HT-29 (cell line): ENCODE data around the gene TICAM2. TPM values are rescaled to one million over a fixed set of nuclear protein-coding genes. Genes with fewer than 3 reads are reported as not detected.

ENCODE experiments used
- DNase-seq: peaks from one replicate; pipeline ENCODE4 v3.0.0-alpha.2; 2015; ENCODE audit warnings: low spot score
- total RNA-seq: library from RNA; depleted of rRNA; stranded (reverse); fragments of >200 nt; shearing (Covaris generic); gene quantifications from 2 replicates; pipeline ENCODE4 v1.2.3, GENCODE V29; 2014; rRNA removed

TICAM2 gene, protein sequence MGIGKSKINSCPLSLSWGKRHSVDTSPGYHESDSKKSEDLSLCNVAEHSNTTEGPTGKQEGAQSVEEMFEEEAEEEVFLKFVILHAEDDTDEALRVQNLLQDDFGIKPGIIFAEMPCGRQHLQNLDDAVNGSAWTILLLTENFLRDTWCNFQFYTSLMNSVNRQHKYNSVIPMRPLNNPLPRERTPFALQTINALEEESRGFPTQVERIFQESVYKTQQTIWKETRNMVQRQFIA
- total RNA-seq, result 0.47 TPM in 1 of 2 replicates, not detected in the other

- DNase-seq, result peak; percentile 26
These were observed at the start of gene TICAM2 for GRCh38 chr5:115601701-115602590. TICAM2 (minus strand) TSS chr5:115602479; CDS start chr5:115581256, 21,223 bp downstream.

GRCh38 chr5:115649541-115649940 lies 47.3 kb upstream of the TICAM2 start:
- no peak for DNase-seq

GRCh38 chr5:115648056-115648455 lies 45.8 kb upstream of the TICAM2 start:
- no peak for DNase-seq

GRCh38 chr5:115645386-115645785 lies 43.1 kb upstream of the TICAM2 start:
- peak; percentile 19 for DNase-seq

DNA sequence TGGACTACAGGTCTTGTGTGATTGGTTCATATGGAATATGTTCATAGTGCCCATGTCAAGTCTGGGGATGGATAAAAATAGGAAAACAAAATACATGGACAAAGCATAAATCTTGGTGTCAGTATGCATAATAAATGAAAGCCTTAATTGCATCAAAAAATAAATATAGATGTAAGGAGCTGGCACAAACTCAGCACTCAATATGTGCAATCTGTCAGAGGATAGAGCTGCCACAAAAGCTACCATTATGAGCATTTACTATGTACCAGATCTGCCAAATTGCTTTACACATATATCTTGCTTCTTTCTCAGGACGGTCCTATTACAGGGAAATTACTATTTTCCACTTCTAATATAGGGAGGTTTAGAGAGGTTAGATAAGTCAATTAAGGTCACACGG lies 41.8 kb upstream of the TICAM2 start:
- DNase-seq, result no peak

- no peak for DNase-seq
These were observed 39.7 kb upstream of the TICAM2 start for GRCh38 chr5:115641948-115642347.

GRCh38 chr5:115640274-115640673 lies 38.0 kb upstream of the TICAM2 start:
- no peak for DNase-seq

DNA sequence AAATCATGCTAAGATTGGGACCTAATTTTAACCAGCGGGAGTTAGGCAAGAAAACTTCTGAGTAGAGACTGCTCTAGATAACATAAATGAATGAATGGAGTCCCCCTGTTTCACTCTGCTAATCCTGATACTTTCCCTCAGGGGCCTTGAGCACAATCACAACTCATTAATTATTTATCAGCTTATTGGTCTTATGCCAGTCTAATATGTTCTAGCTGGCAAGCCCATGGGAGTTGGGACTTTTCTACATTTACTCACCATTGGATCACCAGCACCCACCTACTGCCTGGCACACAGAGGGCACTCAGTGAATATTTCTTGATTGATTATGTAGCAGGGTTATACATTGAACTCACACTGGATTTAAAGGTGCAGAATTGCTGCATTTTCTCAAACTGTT lies 37.1 kb upstream of the TICAM2 start:
- DNase-seq, result no peak

DNA sequence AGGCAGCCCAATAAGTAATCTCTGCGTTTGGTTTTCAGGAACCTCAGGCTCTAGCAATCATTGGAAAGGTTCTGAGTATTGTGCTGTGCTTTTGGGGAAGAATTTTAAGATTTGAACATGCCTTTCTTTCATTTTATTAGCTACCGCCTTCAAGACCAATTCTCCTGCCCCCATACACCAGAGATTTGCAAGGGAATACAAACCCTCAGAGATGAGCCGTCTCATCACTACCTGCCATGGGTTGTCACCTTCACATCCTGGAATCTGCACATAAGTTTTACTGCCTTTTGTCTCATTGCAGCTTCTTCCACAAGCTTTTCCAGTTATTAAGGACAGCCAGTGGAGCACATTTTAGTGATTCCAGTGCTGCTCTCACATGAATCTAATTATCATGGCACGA lies 35.2 kb upstream of the TICAM2 start:
- no peak for DNase-seq

- DNase-seq, result no peak
These were observed 33.7 kb upstream of the TICAM2 start for GRCh38 chr5:115636008-115636407.

DNA sequence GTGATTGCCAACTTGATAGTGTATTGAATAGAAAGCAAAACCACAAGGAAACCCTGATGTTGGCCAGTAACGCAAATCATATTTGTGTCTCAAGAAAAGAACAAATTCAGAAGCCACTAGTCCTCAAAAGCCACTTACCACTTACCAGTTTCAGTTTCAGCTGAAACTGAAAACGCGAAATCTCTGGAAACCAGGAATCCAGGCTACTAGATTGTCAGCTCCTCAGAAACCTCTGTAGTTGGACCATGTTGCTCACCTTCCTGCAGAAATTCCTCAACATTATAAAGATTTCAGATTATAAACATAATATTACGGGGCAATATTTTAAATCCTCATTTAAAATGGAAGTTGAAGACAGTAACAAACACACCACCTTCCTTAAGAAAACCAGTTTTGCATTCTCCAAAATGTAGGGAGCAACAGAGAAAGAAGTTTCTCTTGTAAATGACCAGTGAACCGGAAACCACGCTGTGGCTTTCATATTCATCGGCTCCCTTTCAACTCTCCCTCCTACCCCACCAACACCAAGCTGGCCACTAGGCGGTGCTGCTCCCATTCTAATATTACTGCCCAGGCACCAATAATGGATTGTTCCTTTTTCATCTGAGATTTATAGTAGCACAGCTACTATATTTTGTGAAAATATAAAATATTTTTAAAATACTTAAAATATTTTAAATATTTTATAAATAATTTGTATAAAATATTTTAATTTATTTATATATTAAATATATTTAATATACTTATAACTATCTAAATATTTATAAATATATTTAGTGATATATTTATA lies 32.3 kb upstream of the TICAM2 start:
- peak; percentile 91 for DNase-seq

DNA sequence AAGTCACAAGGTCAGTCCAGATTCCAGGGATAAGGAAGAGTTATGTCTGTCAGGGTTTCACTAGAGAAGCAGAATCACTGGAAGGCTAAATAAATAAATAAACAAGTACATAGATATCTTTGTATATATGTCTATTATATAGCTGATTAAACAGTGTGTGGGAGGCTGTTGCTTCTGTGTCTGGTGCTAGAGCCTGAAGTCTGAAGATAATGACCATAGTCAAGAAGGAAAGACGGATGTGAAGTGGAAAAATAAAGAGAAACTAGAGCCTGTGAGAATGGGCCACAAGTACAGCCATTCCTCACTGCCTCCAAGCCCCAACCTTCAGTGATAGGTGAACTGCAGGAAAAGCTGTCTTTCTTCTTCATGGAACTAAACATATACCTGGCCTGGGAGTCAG lies 27.6 kb upstream of the TICAM2 start:
- no peak for DNase-seq

- no peak for DNase-seq
These were observed 25.1 kb upstream of the TICAM2 start for GRCh38 chr5:115627295-115627865.

GRCh38 chr5:115626445-115626823 lies 24.2 kb upstream of the TICAM2 start:
- no peak for DNase-seq

- DNase-seq, result peak; percentile 97
These were observed 23.5 kb upstream of the TICAM2 start, which contains the start of gene TMED7 for GRCh38 chr5:115625579-115626444. TMED7 (minus strand) TSS chr5:115626036; CDS start chr5:115625792, 244 bp downstream.

GRCh38 chr5:115624994-115625393 lies 22.7 kb upstream of the TICAM2 start:
- peak; percentile 38 for DNase-seq

- DNase-seq, result no peak
These were observed 21.4 kb upstream of the TICAM2 start for GRCh38 chr5:115623658-115624057.

DNA sequence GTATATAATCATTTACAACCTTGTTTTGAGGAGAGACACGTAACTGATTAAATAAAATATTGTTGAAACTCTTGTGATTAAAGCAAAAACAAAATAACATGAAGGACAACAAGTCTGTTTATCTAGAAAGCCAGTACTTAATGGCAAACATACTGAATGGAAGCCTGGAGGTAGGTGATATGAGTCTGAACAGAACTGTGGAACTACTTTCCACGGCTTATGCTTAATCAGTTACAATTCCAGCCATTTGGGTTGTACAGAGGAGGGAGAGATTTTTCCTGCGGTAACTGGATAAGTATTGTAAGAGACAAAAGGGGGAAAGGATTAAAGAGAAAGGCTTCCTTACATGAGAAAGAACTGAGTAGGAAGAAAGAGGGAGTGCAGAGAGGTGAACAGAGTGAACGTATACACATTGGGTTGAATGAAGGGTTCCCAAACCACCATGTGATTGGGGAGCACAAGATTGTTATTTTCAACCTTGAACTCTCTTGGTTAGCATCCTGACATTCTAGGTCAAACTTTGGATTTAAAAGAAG lies 19.2 kb upstream of the TICAM2 start:
- no peak for DNase-seq

- DNase-seq, result no peak
These were observed 14.6 kb upstream of the TICAM2 start for GRCh38 chr5:115616892-115617291.

DNA sequence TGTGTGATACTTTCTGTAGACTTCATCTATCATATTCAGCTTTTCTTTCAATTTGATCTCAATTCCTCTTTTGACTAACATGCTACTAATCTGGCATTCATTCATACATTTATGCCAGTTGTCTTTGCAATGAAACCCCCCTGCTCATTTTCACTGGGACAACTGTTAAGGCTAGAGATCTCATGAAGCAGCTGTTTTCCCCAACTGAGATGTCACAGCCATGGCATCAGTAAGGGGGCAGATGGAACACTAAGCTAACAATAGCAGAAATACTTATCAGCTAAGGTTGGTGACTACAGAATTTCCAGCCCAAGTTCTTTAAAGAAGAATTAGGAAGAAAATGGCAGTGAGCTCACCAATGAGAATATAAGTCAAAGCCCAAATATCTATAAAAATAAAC lies 14.2 kb upstream of the TICAM2 start:
- DNase-seq, result no peak
